ENCODE measurements around the gene GRIN2C.

- TF ChIP-seq CTCF (IDR thresholded peaks at IDR 0.05): no peak
- no peak for TF ChIP-seq POLR2A (IDR thresholded peaks at IDR 0.05)
These were observed 6.7 kb downstream of the GRIN2C start for GRCh38 chr17:74853048-74853397.
